GF-D8 (cell line): ENCODE data around the gene HIVEP1.

Source experiments
- DNase-seq: peaks from one replicate; lab custom pipeline; 2025; lab: John Stamatoyannopoulos, UW

The HIVEP1 gene

GRCh38 chr6:11994875-11995461 lies 17.1 kb upstream of the HIVEP1 start:
- DNase-seq: no peak

DNA sequence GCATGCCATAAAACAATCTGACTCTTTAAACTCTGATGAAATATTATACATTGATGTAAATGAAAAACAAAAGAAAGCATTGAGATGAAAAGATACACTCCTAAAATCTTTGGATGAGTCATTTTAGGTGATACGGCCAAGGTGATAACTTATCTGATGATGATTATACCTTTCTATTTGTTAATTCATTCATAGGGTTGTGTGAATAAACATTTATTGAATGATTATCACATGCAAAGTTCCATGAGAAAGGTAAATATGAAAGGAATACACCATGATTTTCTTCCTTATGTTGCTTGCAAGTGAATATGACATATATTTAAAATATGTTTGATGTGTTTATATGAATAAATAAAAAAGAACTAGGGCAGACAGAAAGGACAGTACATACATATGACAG lies 15.4 kb upstream of the HIVEP1 start:
- DNase-seq: no peak

- DNase-seq: no peak
Measured at GRCh38 chr6:11999246-11999645, 12.9 kb upstream of the HIVEP1 start.

DNA sequence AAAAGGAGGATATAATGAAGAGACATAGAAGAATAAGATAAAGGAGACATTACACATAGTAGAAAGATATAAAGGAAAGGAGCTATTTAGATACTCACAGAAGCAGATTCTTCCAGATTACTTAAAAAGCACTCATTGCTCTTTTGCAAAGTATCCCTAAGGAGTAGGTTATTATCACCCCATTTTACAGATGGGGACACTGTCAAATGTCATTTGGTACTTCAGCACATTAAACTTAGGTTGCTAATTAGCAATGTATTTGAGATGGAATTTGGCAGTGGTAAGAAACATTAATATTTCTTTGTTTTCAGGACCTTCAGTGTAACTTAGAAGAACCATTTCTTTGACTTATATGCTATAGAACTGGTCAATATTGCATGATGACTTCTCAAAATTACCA lies 11.9 kb upstream of the HIVEP1 start:
- DNase-seq: no peak

DNA sequence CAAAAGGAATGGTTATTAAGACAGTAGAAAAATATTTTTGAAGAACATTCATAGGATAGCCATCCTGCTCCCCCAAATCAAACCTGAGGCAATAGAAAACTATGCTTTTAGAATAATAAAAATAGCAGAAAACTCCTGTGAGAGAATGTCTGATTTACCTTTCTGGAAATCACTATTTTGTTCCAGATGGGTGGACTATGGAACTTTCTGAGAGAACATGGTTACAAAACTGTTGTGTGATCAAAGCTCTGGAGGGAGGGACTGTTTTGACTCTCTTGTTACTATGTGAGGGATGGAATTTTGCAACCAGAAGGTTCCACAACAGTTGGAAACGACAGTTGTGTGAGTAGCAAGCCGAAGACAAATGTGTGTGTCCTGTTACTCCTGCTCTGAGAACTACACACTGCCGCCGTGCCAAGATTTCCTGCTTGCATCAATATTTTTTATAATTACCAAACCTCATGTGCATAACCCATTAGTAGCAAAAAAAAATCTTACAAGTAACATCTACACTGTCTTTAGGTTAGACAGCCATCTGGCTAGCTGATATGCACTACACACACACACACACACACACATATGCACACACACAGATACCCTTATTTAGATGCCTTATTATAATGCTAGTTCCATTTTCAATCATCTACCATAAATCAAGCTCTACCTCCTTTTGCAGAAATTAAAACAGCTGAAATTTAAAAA lies 11.0 kb upstream of the HIVEP1 start:
- DNase-seq: no peak

DNA sequence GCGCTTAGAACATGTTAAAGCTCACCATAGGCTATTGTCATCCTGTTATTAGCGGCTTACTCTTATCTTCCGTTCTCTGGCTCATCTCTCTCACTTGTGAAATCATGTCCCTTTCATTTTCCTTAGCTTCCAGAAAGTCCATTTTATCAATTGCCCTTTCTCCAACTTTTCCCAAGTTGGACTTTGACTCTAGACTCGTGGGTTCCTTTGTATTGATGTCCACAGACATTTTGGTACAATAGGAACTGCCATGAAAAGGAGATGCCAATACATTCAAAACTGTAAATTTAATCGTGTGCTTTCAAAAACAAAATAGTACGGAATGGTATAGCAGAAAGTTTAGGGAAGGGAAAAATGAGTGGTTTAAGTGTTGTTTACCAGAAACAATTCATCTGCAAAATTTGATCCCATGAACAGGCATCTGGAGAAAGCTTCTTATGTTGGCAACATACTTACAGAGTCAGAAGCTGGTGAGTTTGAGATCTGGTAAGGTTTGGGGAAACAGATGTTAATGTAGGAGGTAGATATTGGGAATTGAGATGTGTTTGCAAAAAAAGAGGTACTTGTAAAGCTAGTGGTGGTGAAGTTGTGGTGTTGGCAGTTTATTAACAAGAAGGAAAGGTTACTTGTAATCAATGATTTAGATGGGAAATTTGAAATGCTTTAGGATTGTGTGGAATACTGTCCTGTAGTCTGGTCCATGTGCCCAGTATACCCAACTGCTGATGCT lies 10.2 kb upstream of the HIVEP1 start:
- DNase-seq: no peak

- DNase-seq: no peak
Measured at GRCh38 chr6:12007473-12007872, 4.6 kb upstream of the HIVEP1 start.

DNA sequence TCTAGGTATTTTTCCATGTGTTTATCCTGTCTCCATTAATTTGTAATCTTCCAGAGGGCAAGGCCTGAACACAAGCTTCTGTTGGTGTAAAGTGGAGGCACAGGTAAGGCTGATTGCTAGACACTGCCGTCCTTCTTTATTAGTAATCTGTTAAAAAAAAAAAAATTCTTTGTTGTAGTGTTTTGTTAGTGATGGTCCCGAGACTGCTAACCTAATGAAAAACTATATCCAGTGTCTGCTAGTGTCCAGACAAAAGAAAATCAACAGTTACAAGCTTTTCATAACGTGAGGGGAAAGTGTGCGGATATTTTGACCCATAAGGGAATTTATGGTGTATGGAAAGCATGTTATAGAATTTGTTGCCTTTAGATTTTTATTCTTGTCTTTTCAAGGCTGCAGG lies 4.2 kb upstream of the HIVEP1 start:
- DNase-seq: no peak

DNA sequence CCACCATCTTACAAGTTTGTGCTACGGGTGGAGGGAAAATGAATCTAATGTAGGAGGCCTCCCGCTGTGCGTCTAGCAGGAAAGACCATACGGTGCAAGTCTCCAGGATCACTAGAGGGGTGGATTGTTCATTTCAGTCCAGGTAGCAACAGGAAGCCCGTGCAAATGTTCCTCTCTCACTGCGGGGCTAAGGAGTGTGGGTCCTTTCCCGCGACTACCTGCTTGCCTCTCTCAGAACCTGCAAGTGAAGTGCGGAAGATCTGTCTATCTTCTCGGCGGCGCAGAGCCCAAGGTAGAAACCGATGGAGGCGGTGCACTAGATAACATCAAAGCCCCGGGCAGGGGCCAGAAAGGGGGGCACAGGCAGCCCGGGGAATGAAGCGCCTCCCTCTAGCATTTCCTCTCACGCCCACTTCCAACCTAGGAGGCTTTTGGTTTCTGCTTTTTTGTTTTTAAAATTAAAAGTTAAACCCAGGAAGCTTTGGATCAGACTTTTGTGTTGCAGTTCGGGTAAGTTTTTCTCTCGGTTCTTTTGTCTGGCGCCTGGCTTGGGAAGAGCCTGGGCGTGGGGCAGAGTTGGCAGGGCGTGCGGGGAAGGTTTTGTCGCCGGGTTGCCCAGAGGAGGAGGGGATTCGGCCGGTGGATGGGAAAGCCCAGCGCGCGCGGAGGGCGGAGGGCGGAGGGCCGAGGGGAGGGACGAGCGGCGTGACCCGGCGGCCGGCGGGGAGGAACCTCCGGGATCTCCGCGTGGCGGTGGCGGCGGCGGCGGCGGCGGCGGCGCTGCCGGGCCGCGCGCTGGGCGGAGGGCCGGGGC lies 3.5 kb upstream of the HIVEP1 start:
- DNase-seq: peak; percentile 33

- DNase-seq: no peak
Measured at GRCh38 chr6:12009180-12009685, 2.9 kb upstream of the HIVEP1 start.

DNA sequence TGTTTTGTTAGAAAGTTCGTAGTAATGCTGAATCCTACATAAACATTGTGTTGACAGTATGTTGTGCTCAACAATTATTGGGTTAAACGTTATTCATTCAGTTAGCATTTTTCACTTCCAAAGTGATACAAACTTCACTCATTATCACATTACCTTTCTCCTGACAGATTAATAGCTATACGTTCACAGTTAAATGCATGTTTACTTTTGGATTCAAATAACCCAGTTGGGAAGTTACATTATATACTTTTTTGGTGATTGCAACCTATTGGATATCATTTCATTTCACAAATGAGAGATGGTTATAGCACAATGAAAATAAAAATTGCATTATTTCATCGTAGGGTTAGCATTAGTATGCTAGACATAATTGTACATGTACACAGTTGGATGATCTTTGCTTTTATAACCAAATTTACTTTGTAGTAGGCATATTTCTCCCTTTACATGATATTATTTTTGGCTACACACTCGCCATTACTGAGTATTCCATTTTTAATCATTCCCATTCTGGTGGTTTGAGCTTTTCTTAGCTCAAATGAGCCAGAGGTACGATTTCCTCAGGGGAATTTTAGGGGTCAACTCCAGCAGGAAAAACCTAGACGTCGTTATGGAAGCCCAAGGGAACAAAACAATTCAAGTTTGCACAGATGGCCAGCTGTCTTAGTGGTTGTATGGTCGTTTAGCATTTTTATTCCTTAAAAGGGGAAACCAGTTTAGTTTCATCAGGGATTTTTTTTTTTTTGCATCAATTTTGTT lies 2.1 kb upstream of the HIVEP1 start:
- no peak for DNase-seq

GRCh38 chr6:12010635-12011275 lies 1.4 kb upstream of the HIVEP1 start:
- DNase-seq: peak; percentile 30

- DNase-seq: peak; percentile 93
Measured at GRCh38 chr6:12011276-12012037, 655 bp upstream of the HIVEP1 start.

GRCh38 chr6:12012558-12013306 lies 620 bp downstream of the HIVEP1 start:
- DNase-seq: peak; percentile 8

DNA sequence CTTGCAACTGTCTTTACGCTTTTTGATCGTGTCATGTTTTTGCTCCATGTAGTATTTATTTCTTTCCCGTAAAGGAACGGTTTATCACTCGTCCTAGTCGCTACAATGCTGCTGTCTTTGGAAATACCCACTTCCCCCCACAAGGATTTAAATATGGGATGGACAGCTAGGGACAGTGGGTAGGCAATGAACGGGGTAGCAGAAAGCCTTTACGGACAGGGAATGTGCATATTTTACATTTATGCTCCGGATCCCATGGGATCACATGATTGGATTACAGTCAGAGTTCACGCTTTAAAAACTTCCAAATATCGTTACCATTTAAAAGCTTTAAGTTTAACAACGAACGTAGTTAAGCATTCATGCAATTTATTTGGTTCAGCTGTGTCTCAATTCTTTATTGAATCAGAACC lies 1.2 kb downstream of the HIVEP1 start:
- DNase-seq: no peak

DNA sequence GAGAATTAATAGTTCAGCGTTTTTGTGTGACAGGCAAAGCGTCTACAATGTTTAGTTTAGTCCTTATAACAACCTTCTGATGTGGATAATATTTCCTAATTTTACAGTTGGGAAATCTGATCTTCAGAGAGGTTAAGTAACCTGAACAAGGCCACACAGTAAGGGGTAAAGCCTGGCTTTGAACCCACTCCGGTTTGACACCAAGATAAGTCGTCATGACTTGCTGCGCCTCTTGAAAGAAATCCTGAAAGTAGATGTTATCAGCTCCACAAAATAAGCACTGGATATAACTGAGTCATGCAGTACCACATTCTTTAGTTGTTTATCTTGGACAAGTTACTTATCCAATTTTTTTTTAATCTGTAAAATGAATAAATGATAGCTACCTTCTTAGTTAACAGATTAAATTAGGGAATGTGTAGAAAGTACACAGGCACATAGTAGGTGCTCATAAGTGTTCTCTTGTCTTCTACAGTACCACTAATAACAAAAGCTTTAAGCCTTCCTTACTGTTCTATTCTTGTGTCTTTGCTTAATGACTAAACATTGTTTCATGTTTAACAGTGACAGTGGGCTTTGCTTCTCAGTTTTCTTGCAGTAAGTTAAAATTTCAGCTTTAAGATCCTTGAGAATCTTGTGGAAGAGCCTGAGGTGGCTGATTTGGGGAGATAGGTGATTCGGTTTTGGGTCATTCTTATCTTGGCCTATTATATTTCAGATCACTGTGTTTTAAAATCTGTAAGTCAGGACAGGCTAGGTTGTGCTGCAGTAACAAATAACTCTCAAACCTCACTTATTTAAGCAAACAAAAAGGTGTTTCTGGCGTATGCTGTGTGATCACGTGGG lies 2.1 kb downstream of the HIVEP1 start:
- DNase-seq: no peak

- no peak for DNase-seq
Measured at GRCh38 chr6:12014873-12015149, 2.7 kb downstream of the HIVEP1 start.

DNA sequence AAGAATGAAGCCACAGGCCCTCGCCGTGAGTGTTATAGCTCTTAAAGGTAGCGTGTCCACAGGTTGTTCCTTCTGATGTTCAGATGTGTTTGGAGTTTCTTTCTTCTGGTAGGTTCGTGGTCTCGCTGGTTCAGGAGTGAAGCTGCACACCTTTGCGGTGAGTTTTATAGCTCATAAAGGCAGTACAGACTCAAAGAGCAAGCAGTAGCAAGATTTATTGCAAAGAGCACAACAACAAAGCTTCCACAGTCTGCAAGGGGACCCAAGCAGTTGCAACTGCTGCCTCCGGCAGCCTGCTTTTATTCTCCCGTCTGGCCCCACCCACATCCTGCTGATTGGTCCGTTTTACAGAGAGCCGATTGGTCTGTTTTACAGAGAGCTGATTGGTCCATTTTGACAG lies 5.2 kb downstream of the HIVEP1 start:
- DNase-seq: no peak

GRCh38 chr6:12017876-12018401 lies 5.8 kb downstream of the HIVEP1 start:
- no peak for DNase-seq
